Keratinocyte (primary cell): Measurements from ENCODE around the gene HLA-DRB1.

ENCODE experiments used
- CTCF ChIP-seq, 3 experiments: IDR thresholded peaks in 1 of 3; conservative IDR thresholded peaks in 1 of 3; optimal IDR thresholded peaks in 1 of 3; 2 replicates in 2 of 3; 3 replicates in 1 of 3; pipeline versions ENCODE3 to v1.5.1; 2011; ENCODE audit warnings: low read length in 3 of 3, mild to moderate bottlenecking in 3 of 3, moderate library complexity in 2 of 3, control low read depth in 1 of 3, inconsistent platforms in 1 of 3; ENCODE audit not compliant: insufficient read depth in 2 of 3; ENCODE audit errors: extremely low read depth in 1 of 3
- EZH2 ChIP-seq: IDR thresholded peaks from one replicate; pipeline ENCODE4 v1.6.1; 2012; ENCODE audit warnings: inconsistent platforms, mild to moderate bottlenecking, low read length, moderate library complexity

- TF ChIP-seq CTCF (optimal IDR thresholded peaks at IDR 0.05 in 1 of 3, IDR thresholded peaks at IDR 0.05 in 1 of 3, conservative IDR thresholded peaks at IDR 0.05 in 1 of 3; ENCODE audit: extremely low read depth in 1 of 3, insufficient read depth in 2 of 3, low read length in 3 of 3) (no peak), EZH2 (no peak)
Observed at GRCh38 chr6:32609391-32609730, 19.7 kb upstream of the HLA-DRB1 start.
